Activated B cell treated with CpG ODN at 0.5 μM for 24 hours (primary cell): ENCODE measurements around the gene TDRD15. TPM values are rescaled to one million over a fixed set of nuclear protein-coding genes. Genes with fewer than 3 reads are reported as not detected.

Experiments
- ATAC-seq: fragments of 200-7000 bp; cut with Tn5 transposase; one replicate; pipeline ENCODE4 v1.10.0; 2021; ENCODE audit warnings: low read depth, mild to moderate bottlenecking, moderate library complexity
- CTCF ChIA-PET: fragments of 350-600 bp; sonication (Branson Sonifier 250); formaldehyde crosslinking; loops from one replicate; lab custom pipeline; 2021; ENCODE audit warnings: antibody characterized with exemption; lab: Charles Lee
- POLR2A ChIA-PET: fragments of 350-600 bp; sonication (Branson Sonifier 250); formaldehyde crosslinking; loops from one replicate; lab custom pipeline; 2021; ENCODE audit warnings: antibody characterized with exemption; lab: Charles Lee
- DNase-seq: peaks from one replicate; pipeline ENCODE4 v3.0.0; 2022
- H3K27ac Mint-ChIP-seq: one replicate; pipeline ENCODE4 v1.8.0; 2020; ENCODE audit warnings: mixed read lengths
- H3K27me3 Mint-ChIP-seq: one replicate; pipeline ENCODE4 v1.8.0; 2021; ENCODE audit warnings: mixed read lengths
- H3K36me3 Mint-ChIP-seq: one replicate; pipeline ENCODE4 v1.8.0; 2021; ENCODE audit warnings: low read depth, mixed read lengths
- H3K4me1 Mint-ChIP-seq: one replicate; pipeline ENCODE4 v1.8.0; 2021; ENCODE audit warnings: mixed read lengths
- H3K4me3 Mint-ChIP-seq: one replicate; pipeline ENCODE4 v1.8.0; 2020; ENCODE audit warnings: mild to moderate bottlenecking, mixed read lengths
- H3K9me3 Mint-ChIP-seq: one replicate; pipeline ENCODE4 v1.8.0; 2020; ENCODE audit warnings: mixed read lengths
- intact Hi-C: fragments of 100-400 bp; cut with micrococcal nuclease; formaldehyde crosslinking; loops from one replicate; pipeline ENCODE4 v1.15.1; 2024
- total RNA-seq: library from RNA; stranded (reverse); gene quantifications from 2 replicates; pipeline ENCODE4 v1.2.3, GENCODE V29; 2022
- TF ChIP-seq, protein P1 (sequence below): fragments of 200-600 bp; IDR thresholded peaks from one replicate; pipeline ENCODE4 v1.8.0; 2022; ENCODE audit warnings: antibody characterized with exemption, mild to moderate bottlenecking

TDRD15 gene
- total RNA-seq, 1 donor from 2014 or later, result 0.58 TPM

DNA sequence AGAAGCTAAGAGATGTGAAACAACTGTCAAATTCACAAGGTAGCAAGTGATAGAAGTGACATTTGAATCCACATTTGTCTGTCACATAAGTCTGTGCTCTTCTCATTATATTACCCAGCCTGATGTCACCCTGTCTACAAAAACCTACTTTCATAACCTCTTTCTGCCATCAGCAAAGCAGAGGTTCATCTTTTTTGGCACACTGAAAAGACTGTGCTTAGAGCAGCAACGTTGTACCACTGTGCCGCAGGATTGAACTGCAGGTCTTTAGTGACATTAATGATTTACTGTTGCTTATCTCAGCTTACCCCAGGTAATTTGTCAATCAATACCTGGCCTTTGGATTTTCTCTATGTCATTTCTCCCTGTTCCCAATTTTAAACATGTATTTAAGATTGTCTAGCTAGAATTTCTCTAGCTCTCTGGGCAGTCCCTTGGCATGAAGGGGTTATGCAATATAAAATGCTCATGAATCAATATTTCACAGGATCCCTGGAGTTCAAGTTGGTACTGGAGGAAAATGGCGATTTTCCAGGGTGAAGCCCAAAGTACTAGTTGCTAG, 31.4 kb upstream of the TDRD15 start:
- Mint-ChIP-seq H3K27ac (no peak overlapping the region), H3K27me3 (peaks cover 9% of the 10 kb centered on the region), H3K36me3 (no peaks in the 10 kb centered on the region), H3K9me3 (no peaks in the 10 kb centered on the region), H3K4me3 (no peak overlapping the region), H3K4me1 (no peaks in the 10 kb centered on the region)
- no peak for ATAC-seq
- intact Hi-C loops, result no loop called here
- DNase-seq, result no peak
- CTCF ChIA-PET, result no interaction called here
- POLR2A ChIA-PET, result no interaction called here
- TF ChIP-seq, protein P1, sequence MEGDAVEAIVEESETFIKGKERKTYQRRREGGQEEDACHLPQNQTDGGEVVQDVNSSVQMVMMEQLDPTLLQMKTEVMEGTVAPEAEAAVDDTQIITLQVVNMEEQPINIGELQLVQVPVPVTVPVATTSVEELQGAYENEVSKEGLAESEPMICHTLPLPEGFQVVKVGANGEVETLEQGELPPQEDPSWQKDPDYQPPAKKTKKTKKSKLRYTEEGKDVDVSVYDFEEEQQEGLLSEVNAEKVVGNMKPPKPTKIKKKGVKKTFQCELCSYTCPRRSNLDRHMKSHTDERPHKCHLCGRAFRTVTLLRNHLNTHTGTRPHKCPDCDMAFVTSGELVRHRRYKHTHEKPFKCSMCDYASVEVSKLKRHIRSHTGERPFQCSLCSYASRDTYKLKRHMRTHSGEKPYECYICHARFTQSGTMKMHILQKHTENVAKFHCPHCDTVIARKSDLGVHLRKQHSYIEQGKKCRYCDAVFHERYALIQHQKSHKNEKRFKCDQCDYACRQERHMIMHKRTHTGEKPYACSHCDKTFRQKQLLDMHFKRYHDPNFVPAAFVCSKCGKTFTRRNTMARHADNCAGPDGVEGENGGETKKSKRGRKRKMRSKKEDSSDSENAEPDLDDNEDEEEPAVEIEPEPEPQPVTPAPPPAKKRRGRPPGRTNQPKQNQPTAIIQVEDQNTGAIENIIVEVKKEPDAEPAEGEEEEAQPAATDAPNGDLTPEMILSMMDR, result no peak

DNA sequence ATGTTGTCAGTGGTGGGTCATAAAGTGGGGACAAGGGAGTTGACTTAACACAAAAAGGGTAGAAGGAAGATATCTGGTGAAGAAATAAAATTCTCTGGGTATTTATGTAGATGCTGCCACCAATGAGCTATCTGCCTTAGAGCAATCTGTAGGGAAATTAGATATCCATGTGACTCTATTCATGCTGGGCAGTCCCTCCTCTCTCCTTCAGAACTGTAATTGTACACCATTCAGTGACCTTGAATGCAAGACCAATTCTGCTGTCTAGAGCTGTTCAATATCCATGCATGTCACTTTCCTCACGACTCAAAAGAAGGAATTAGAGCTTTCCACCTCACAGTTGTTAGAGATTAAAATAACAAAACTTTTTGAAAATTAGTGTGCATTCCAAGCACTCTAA, 28.6 kb upstream of the TDRD15 start:
- no peaks in the 10 kb centered on the region for H3K4me1 Mint-ChIP-seq
- ChIA-PET CTCF (no interaction called here), POLR2A (no interaction called here)
- H3K27me3 Mint-ChIP-seq, result peaks cover 10% of the 10 kb centered on the region
- H3K9me3 Mint-ChIP-seq, result no peaks in the 10 kb centered on the region
- no peak overlapping the region for H3K27ac Mint-ChIP-seq
- no peaks in the 10 kb centered on the region for H3K36me3 Mint-ChIP-seq
- ATAC-seq (no peak), DNase-seq (no peak)
- intact Hi-C loops, result no loop called here
- TF ChIP-seq, protein P1, result no peak
- H3K4me3 Mint-ChIP-seq, result no peak overlapping the region

DNA sequence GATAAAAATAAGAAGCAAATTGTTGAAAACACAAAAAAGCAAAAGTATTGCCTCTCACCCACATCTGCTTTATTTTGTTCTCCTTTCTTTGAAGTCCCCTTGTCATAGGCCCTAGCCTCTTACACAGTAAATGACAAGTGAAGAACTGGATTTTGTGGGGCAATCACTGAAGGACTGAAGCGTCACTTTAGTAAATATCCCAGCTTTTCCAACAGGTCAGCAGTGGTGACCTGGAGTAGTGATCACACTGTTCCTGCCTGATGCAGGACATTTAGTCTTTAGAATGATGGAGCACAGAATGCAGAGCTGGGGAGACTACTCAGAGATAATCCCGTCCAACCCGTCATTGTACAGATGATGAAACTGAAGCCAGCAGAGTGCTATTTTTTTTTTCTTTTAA, 28.1 kb upstream of the TDRD15 start:
- Mint-ChIP-seq H3K27ac (no peak overlapping the region), H3K4me1 (no peaks in the 10 kb centered on the region), H3K27me3 (peaks cover 12% of the 10 kb centered on the region), H3K4me3 (no peak overlapping the region), H3K36me3 (no peaks in the 10 kb centered on the region), H3K9me3 (no peaks in the 10 kb centered on the region)
- CTCF ChIA-PET, result no interaction called here
- intact Hi-C loops, result no loop called here
- POLR2A ChIA-PET, result no interaction called here
- DNase-seq (no peak), ATAC-seq (no peak)
- TF ChIP-seq, protein P1, result no peak

DNA sequence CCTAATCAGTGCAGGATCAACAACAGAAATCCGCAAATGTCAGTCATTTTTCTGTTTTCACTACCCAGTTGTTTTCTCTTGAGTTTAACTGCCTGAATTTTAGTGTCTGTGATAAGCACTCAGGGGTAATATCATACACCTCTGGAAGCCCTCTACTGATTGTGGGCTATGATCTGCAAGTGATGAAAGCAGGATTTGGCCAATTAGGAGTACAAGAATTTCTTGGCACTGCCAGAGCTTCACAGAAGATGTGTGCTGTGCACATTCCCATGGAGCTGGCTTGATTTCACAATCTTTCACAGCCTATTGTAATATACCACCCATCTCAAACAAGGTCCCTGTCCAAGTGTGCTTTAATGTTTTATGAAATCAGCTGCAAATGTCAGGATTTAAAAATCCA, 27.3 kb upstream of the TDRD15 start:
- intact Hi-C loops, result no loop called here
- Mint-ChIP-seq H3K4me1 (no peaks in the 10 kb centered on the region), H3K36me3 (no peaks in the 10 kb centered on the region), H3K4me3 (no peak overlapping the region), H3K27me3 (peaks cover 12% of the 10 kb centered on the region), H3K9me3 (no peaks in the 10 kb centered on the region), H3K27ac (no peak overlapping the region)
- no peak for DNase-seq
- TF ChIP-seq, protein P1, result no peak
- no peak for ATAC-seq
- CTCF ChIA-PET, result no interaction called here
- POLR2A ChIA-PET, result no interaction called here

DNA sequence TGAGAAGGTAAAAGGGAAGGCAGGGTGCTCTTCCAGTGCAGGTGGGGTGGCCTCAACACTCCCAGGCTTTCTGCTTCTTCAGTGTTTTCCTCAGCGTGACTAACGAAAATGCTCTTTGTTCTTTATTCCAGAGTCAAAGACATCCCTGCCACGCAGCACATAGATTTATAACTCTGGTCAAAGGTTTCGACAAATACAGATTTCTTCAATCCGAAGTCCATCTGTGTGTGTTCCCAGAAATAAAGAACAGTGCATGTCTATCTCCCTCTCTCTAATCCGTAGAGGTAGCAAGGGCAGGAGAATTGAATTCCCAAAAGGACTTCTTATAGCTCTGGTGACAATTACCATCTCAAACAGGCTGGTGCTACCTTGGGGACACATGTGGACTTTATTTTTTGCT, 26.4 kb upstream of the TDRD15 start:
- ChIA-PET POLR2A (no interaction called here), CTCF (no interaction called here)
- no peaks in the 10 kb centered on the region for H3K9me3 Mint-ChIP-seq
- DNase-seq, result no peak
- no peak overlapping the region for H3K4me3 Mint-ChIP-seq
- no peak for ATAC-seq
- no peak overlapping the region for H3K27ac Mint-ChIP-seq
- peaks cover 12% of the 10 kb centered on the region for H3K27me3 Mint-ChIP-seq
- TF ChIP-seq, protein P1, result no peak
- no peaks in the 10 kb centered on the region for H3K36me3 Mint-ChIP-seq
- intact Hi-C loops, result no loop called here
- H3K4me1 Mint-ChIP-seq, result no peaks in the 10 kb centered on the region
